WI38 (cell line): ENCODE measurements around the gene FBXL5.

Experiments used
- H3K4me3 ChIP-seq: 2 replicates; pipeline ENCODE4 v1.5.1; 2011; ENCODE audit warnings: low read depth, mild to moderate bottlenecking, control low read depth, low read length
- TF ChIP-seq, protein P1 (sequence below): IDR thresholded peaks from 2 replicates; pipeline ENCODE4 v1.5.1; 2012; ENCODE audit warnings: low read depth, mild to moderate bottlenecking, control low read depth, low read length

The FBXL5 gene

DNA sequence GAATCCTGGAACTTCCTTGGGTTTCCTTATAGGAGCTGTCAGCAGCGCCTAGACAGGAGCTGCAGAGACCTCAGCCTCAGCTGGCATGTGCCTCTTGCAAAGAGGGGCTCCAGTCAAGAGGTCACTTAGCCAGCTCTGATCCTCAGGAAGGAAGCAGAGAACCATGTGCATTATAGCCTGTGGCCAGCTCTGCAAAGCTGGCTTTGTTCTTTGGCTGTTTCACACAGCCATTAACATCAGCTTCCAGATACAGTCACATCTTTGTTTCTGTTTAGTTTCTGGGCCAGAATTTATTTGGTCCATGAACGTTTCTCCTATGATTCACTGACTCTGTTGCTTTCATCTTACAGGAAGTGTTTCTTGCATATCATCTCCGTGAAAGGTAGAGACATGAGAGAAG is 93.0 kb downstream of the FBXL5 start:
- TF ChIP-seq, protein P1, sequence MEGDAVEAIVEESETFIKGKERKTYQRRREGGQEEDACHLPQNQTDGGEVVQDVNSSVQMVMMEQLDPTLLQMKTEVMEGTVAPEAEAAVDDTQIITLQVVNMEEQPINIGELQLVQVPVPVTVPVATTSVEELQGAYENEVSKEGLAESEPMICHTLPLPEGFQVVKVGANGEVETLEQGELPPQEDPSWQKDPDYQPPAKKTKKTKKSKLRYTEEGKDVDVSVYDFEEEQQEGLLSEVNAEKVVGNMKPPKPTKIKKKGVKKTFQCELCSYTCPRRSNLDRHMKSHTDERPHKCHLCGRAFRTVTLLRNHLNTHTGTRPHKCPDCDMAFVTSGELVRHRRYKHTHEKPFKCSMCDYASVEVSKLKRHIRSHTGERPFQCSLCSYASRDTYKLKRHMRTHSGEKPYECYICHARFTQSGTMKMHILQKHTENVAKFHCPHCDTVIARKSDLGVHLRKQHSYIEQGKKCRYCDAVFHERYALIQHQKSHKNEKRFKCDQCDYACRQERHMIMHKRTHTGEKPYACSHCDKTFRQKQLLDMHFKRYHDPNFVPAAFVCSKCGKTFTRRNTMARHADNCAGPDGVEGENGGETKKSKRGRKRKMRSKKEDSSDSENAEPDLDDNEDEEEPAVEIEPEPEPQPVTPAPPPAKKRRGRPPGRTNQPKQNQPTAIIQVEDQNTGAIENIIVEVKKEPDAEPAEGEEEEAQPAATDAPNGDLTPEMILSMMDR = no peak

DNA sequence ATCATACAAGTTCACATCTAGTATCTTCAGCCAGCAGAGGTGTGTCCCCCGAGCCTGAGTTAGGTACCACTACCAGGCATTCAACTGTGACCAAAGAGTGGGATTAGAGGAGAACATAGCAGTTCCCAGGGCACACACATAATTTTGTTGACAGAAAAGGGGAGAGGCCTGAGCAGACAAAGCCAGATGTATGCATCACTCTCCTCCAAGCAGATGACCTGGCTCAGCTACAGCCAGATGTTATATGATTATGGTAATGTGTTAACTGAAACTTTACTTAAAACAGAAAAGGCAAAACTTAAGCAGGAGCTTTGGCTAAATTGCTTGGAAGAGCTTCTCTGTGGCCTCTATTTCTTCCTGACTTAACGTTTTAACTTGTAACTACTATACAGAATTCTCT is 96.6 kb downstream of the FBXL5 start:
- H3K4me3 ChIP-seq = no peak overlapping the region
- TF ChIP-seq, protein P1 = no peak

More for the DNA sequence above, 93.0 kb downstream of the FBXL5 start:
- H3K4me3 ChIP-seq = no peak overlapping the region

DNA sequence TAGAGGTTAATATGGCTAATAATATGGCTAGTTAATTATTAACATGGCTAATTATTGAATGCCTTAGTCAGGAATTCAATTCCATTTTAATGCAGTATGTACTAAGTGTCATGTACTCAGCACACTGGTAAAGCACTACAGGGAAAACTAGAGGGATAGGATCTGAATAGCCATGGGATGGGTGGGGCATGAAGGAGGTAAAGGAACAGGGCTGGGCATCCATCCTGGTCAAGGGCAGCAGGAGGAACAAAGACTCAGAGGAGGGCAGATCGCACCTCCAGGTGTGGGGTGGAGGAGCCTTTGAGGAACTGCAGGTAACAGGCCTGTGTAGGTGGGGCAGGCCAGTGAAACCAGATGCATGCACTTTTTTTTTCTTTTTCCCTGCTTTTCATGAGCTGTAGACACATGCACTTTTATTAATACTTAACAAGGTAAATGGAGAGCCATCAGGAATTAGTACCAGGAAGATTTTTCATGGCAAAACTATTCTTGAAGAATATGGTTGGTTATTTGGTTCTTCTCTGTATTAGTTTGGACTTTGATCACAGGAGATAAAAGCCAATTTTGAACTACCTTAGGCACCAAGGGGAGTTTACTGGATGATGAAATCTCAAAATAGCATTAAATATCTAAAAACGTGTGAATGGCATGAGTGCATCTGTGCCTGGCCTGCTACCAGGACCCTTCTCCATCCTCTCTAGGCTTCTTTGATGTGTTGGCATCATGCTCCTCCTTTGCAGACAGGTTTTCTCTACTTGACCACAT is 97.2 kb downstream of the FBXL5 start:
- TF ChIP-seq, protein P1 = no peak
- no peak overlapping the region for H3K4me3 ChIP-seq

DNA sequence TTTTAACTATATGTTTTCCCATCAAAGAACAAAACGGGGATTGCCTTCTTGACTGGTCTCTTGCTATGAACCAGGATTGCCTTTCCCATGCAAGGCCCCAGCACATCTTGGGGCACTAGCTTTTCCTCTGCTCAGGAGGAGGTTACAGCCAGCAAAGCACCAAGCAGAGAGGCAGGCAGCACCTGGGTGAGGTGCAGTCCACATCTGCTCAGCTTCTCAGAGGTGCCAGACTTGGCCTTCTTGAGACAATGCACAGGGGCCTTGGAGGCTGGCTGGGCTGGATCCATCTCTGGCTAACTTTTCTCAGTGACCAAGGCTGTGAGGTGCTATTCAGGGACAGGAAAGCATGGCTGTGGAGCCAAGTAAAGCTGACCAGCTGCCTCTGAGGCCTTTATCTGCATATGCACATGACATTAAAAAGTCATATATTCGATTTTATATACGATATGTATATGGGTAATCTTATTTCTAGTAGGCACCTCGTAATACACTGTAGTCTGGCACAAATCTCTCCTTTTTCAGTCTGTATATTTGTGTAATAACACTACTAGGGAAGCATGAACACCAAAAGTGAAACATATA is 98.6 kb downstream of the FBXL5 start:
- TF ChIP-seq, protein P1 = no peak
- H3K4me3 ChIP-seq = no peak overlapping the region
